Fibroblast of lung (primary cell): ENCODE data around the gene PSMD1.

Source experiments
- CTCF ChIP-seq, 2 donors: IDR thresholded peaks in 1 of 2; conservative IDR thresholded peaks in 1 of 2; 1 replicate in 1 of 2; 2 replicates in 1 of 2; pipeline ENCODE4 v1.5.1; 2011 to 2012; ENCODE audit warnings: low read length in 2 of 2, control low read depth in 1 of 2, inconsistent platforms in 1 of 2, low read depth in 1 of 2, mild to moderate bottlenecking in 1 of 2
- EZH2 ChIP-seq: IDR thresholded peaks from 2 replicates; pipeline ENCODE4 v1.5.1; 2012; ENCODE audit warnings: low read length, control low read depth, mild to moderate bottlenecking; ENCODE audit errors: missing control alignments

- no peak for TF ChIP-seq CTCF (conservative IDR thresholded peaks at IDR 0.05 in 1 of 2, IDR thresholded peaks at IDR 0.05 in 1 of 2; ENCODE audit: low read depth in 1 of 2, low read length in 2 of 2)
- no peak for TF ChIP-seq EZH2
Measured at GRCh38 chr2:231068525-231069222, 12.0 kb downstream of the PSMD1 start.
